K562 (cell line): Measurements from ENCODE around the gene TMEM11.

Source experiments
- CTCF ChIP-seq, 3 experiments: IDR thresholded peaks in 2 of 3; conservative IDR thresholded peaks in 1 of 3; 2 replicates each; pipeline ENCODE4 v1.5.1; 2011 to 2012; ENCODE audit warnings: low read length in 3 of 3, mild to moderate bottlenecking in 3 of 3, control low read depth in 2 of 3, improper control_type of control experiment in 1 of 3, inconsistent platforms in 1 of 3, low read depth in 1 of 3, mixed read lengths in 1 of 3, moderate library complexity in 1 of 3; ENCODE audit not compliant: insufficient read depth in 2 of 3
- EP300 ChIP-seq: IDR thresholded peaks from 2 replicates; pipeline ENCODE4 v1.6.1; 2012; ENCODE audit warnings: low read length, improper control_type of control experiment
- ERF ChIP-seq: fragments of 450-650 bp; formaldehyde crosslinking; IDR thresholded peaks from 2 replicates; pipeline ENCODE4 v1.4.0; 2020; ENCODE audit warnings: mild to moderate bottlenecking, mixed read lengths
- NR2C2 ChIP-seq, 2 experiments: fragments of 200-800 bp in 1 of 2; sonication (Bioruptor generic) in 1 of 2; sonication (generic) in 1 of 2; formaldehyde crosslinking in 1 of 2; IDR thresholded peaks; 2 replicates each; pipeline versions ENCODE4 v1.6.1 to v1.8.0; 2016 to 2022; ENCODE audit warnings: mild to moderate bottlenecking in 1 of 2, missing compliant biosample characterization in 1 of 2, missing genetic modification characterization in 1 of 2, missing genetic modification reagents in 1 of 2
- PHB ChIP-seq: fragments of 250-450 bp; sonication (Bioruptor Pico); IDR thresholded peaks from 2 replicates; pipeline ENCODE4 v1.5.0; 2021
- PHB2 ChIP-seq: fragments of 450-650 bp; IDR thresholded peaks from 2 replicates; pipeline ENCODE4 v1.6.1; 2017; ENCODE audit warnings: low read depth
- POLR2A ChIP-seq: fragments of 450-650 bp; conservative IDR thresholded peaks from 2 replicates; pipeline ENCODE4 v1.6.1; 2016
- RAD21 ChIP-seq, 2 experiments: fragments of 250-450 bp in 1 of 2; fragments of 450-650 bp in 1 of 2; sonication (Bioruptor Pico) in 1 of 2; formaldehyde crosslinking in 1 of 2; IDR thresholded peaks in 1 of 2; conservative IDR thresholded peaks in 1 of 2; 2 replicates each; pipeline versions ENCODE4 v1.4.0 to v1.8.0; 2020 to 2022; ENCODE audit warnings: mild to moderate bottlenecking in 2 of 2, moderate library complexity in 1 of 2
- RNF219 ChIP-seq: fragments of 250-450 bp; sonication (Bioruptor Pico); IDR thresholded peaks from 2 replicates; pipeline ENCODE4 v1.5.0; 2022; ENCODE audit warnings: mild to moderate bottlenecking
- ZNF224 ChIP-seq: sonication (generic); formaldehyde crosslinking; IDR thresholded peaks from 2 replicates; pipeline ENCODE4 v1.8.0; 2022; ENCODE audit warnings: mild to moderate bottlenecking, missing genetic modification reagents

- TF ChIP-seq CTCF (IDR thresholded peaks at IDR 0.05 in 2 of 3, conservative IDR thresholded peaks at IDR 0.05 in 1 of 3; ENCODE audit: insufficient read depth in 2 of 3, low read depth in 1 of 3, low read length in 3 of 3) (no peak), RNF219 (no peak), ERF (CRISPR knock-in tag) (no peak), ZNF224 (no peak), POLR2A (no peak), PHB (CRISPR knock-in tag) (no peak), NR2C2 (CRISPR knock-in tag; IDR thresholded peaks at IDR 0.05) (no peak), NR2C2 (tag; IDR thresholded peaks at IDR 0.05) (no peak), RAD21 (CRISPR knock-in tag; conservative IDR thresholded peaks at IDR 0.05 in 1 of 2, IDR thresholded peaks at IDR 0.05 in 1 of 2) (no peak), EP300 (no peak), PHB2 (no peak)
Observed at GRCh38 chr17:21241564-21241963, 27.6 kb upstream of the TMEM11 start.
